ENCODE measurements around the gene KDM4F. TPM values are rescaled to one million over a fixed set of nuclear protein-coding genes. Genes with fewer than 3 reads are reported as not detected.
"Not testable (repeated sequence)": the region's sequence is repeated elsewhere in the genome, so short reads cannot be mapped to it uniquely, and the experiment has no call there.

Gene KDM4F
- total RNA-seq, 1 donor from 2014 or later = not detected

DNA sequence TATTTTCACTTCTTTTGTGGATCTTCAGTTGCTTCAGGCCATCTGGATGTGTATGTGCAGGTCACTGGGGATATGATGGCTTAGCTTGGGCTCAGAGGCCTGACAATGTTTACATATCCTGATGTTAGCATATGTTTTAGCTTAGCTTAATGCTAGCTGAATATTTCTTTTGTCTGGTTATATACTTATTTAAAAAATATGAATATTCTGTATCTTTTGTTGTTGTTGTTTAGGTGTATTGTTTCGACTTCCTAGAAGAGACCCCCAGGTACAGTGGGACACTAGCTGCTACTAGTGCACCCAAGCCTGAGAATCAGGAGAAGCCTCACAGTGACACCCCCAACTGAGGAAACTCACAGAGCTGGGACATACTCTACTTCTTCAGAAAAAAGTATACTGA is 24.3 kb upstream of the KDM4F start, which contains the start of gene KDM4E:
TSS of gene KDM4E (plus strand) at position 301 of the 400 bp plus-strand sequence. CDS start 300 bp downstream, outside the sequence.
- H3K4me3 ChIP-seq = no peak within 1 kb of the TSS
- H3K27me3 ChIP-seq = no peaks in the 10 kb centered on the region
- no peak within 1 kb of the TSS for H3K27ac ChIP-seq
- H3K9me3 ChIP-seq = no peaks in the 10 kb centered on the region
- intact Hi-C loops (cut with DNase I) = no loop called here
- no peak for DNase-seq (ENCODE audit: low spot score in 2 of 2)
- TF ChIP-seq, protein P1, sequence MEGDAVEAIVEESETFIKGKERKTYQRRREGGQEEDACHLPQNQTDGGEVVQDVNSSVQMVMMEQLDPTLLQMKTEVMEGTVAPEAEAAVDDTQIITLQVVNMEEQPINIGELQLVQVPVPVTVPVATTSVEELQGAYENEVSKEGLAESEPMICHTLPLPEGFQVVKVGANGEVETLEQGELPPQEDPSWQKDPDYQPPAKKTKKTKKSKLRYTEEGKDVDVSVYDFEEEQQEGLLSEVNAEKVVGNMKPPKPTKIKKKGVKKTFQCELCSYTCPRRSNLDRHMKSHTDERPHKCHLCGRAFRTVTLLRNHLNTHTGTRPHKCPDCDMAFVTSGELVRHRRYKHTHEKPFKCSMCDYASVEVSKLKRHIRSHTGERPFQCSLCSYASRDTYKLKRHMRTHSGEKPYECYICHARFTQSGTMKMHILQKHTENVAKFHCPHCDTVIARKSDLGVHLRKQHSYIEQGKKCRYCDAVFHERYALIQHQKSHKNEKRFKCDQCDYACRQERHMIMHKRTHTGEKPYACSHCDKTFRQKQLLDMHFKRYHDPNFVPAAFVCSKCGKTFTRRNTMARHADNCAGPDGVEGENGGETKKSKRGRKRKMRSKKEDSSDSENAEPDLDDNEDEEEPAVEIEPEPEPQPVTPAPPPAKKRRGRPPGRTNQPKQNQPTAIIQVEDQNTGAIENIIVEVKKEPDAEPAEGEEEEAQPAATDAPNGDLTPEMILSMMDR (IDR thresholded peaks at IDR 0.05) = no peak
- no peaks in the 10 kb centered on the region for H3K4me1 ChIP-seq
- no peaks in the 10 kb centered on the region for H3K36me3 ChIP-seq

DNA sequence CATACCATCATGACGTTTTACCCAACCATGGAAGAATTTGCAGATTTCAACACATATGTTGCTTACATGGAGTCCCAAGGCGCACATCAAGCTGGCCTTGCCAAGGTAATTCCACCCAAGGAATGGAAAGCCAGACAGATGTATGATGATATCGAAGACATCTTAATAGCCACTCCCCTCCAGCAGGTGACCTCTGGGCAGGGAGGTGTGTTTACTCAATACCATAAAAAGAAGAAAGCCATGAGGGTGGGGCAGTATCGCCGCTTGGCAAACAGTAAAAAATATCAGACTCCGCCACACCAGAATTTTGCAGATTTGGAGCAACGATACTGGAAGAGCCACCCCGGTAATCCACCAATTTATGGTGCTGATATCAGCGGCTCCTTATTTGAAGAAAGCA is 23.6 kb upstream of the KDM4F start:
- H3K9me3 ChIP-seq; H3K27me3 ChIP-seq; H3K4me3 ChIP-seq; DNase-seq (ENCODE audit: low spot score in 2 of 2); H3K36me3 ChIP-seq; H3K27ac ChIP-seq; intact Hi-C loops (cut with DNase I); H3K4me1 ChIP-seq: not testable (repeated sequence)

DNA sequence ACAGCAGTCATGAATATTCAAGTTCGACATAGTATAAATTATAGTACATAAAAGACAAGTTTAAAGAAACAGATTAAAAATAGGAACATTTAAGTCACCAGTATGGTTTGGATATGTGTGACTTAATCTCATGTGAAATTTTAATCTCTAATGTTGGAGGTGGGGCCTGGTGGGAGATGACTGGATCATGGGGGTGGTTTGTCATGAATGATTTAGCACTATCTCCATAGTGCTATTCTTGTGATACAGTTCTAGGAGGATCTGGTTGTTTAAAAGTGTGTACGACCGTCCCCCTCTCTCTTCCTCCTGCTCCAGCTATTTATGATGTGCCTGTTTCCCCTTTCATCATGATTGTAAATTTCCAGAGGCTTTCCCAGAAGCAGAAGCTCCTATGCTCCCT is 20.9 kb upstream of the KDM4F start:
- no peaks in the 10 kb centered on the region for H3K9me3 ChIP-seq
- no peaks in the 10 kb centered on the region for H3K27me3 ChIP-seq
- H3K4me1 ChIP-seq = no peaks in the 10 kb centered on the region
- H3K36me3 ChIP-seq = no peaks in the 10 kb centered on the region
- intact Hi-C loops (cut with DNase I) = no loop called here
- H3K27ac ChIP-seq = no peak overlapping the region
- H3K4me3 ChIP-seq = no peak overlapping the region
- DNase-seq (ENCODE audit: low spot score in 2 of 2) = no peak
- TF ChIP-seq, protein P1 (IDR thresholded peaks at IDR 0.05) = no peak

DNA sequence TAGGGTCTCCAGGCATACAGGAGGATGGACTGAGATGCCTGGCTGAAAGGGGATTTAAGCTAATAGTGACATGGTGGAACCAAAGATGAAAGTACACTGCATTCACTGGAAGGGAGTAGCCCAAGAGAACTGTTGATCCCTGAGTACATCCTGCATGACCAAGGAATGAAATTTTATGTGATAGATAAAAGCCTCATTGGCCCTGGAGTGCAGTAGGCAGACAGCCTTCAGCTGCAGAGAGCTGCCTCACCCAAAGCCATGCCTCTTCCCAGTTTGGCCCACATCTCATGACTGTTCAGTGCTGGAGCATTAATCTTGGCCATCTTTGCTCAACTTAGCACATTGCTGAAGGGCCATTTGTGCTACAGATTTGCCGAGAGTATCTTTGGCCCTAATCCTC is 16.2 kb upstream of the KDM4F start:
- intact Hi-C loops (cut with DNase I) = no loop called here
- Histone ChIP-seq H3K9me3 (no peaks in the 10 kb centered on the region), H3K27me3 (no peaks in the 10 kb centered on the region), H3K4me1 (no peaks in the 10 kb centered on the region), H3K36me3 (no peaks in the 10 kb centered on the region), H3K4me3 (no peak overlapping the region), H3K27ac (no peak overlapping the region)
- TF ChIP-seq, protein P1 (IDR thresholded peaks at IDR 0.05) = no peak
- DNase-seq (ENCODE audit: low spot score in 2 of 2) = no peak

DNA sequence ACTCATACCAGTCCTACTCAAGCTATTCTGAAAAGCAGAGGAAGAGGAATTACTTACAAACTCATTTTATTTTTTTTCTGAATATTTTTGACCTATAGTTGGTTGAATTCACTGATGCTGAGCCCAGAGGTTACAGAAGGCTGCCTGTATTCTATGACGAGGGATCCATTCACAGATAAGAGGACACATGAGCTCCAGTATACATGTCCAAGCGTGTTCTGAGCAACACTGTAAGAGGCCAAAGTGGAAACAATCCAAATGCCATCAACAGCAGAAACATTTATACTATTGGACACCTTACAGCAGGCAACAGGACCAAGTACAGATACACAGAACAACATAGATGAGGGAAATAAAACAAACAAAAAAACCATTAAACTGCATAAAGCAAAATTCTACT is 13.9 kb upstream of the KDM4F start:
- no peaks in the 10 kb centered on the region for H3K4me1 ChIP-seq
- DNase-seq (ENCODE audit: low spot score in 2 of 2) = no peak
- intact Hi-C loops (cut with DNase I) = no loop called here
- H3K27ac ChIP-seq = no peak overlapping the region
- H3K36me3 ChIP-seq = no peaks in the 10 kb centered on the region
- no peaks in the 10 kb centered on the region for H3K27me3 ChIP-seq
- TF ChIP-seq, protein P1 (IDR thresholded peaks at IDR 0.05) = no peak
- H3K9me3 ChIP-seq = no peaks in the 10 kb centered on the region
- no peak overlapping the region for H3K4me3 ChIP-seq

DNA sequence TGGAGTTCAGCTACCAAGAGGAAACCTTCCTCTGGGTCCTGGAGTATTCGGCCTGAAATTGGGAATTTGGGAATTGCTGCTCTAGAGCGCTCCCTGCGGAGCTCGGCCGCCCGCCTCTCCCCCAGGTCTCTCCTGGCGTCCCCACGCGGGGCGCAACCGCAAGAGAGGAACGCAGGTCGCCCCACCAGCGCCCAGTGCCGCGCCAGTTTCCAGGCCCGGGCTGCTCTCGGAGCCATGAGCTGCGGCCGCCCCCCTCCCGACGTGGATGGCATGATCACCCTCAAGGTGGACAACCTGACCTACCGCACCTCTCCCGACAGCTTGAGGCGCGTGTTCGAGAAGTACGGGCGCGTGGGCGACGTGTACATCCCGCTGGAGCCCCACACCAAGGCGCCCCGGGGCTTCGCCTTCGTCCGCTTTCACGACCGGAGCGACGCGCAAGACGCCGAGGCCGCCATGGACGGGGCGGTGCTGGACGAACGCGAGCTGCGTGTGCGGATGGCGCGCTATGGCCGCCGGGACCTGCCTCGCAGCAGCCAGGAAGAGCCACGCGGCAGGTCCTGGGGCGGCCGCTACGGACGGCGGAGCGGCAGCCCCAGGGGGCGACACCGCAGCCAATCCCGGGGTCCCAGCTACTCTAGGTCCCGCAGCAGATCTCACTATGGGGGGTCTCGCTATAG is 11.7 kb upstream of the KDM4F start:
- H3K27me3 ChIP-seq; intact Hi-C loops (cut with DNase I); H3K36me3 ChIP-seq; DNase-seq (ENCODE audit: low spot score in 2 of 2); H3K9me3 ChIP-seq; H3K4me1 ChIP-seq; H3K27ac ChIP-seq: not testable (repeated sequence)
- H3K4me3 ChIP-seq = peak overlapping the region; percentile 5 to 48

DNA sequence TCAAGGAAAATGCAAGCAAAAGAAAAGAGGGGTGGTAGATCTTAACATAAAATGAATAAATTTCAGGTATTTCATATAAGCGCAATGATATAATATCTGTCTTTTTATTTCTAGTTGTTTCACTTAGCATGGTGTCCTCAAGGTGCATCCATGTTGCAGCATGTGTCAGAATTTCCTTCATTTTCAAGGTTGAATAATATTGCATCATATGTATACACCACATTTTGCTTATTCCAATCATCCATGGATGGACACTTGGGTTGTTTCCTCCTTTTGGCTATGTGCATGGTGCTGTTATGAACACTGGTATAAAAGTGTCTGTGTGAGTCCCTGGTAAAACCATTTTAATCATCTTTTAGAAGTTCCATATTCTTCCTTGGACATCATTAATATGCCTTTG is 7.0 kb upstream of the KDM4F start:
- no peaks in the 10 kb centered on the region for H3K27me3 ChIP-seq
- intact Hi-C loops (cut with DNase I) = no loop called here
- TF ChIP-seq, protein P1 (IDR thresholded peaks at IDR 0.05) = no peak

More for the DNA sequence above, 7.0 kb upstream of the KDM4F start:
- no peaks in the 10 kb centered on the region for H3K9me3 ChIP-seq
- no peaks in the 10 kb centered on the region for H3K36me3 ChIP-seq
- DNase-seq (ENCODE audit: low spot score in 2 of 2) = no peak
- H3K4me1 ChIP-seq = no peaks in the 10 kb centered on the region
- H3K27ac ChIP-seq = no peak overlapping the region
- H3K4me3 ChIP-seq = no peak overlapping the region

Data from ascending aorta (tissue), 2 donors.